H7 (cell line): ENCODE data around the gene CLSTN2. TPM values are rescaled to one million over a fixed set of nuclear protein-coding genes. Genes with fewer than 3 reads are reported as not detected.

Source experiments
- DNase-seq: peaks from one replicate; pipeline ENCODE4 v3.0.0; 2012
- H3K27me3 ChIP-seq: 2 replicates; pipeline ENCODE4 v1.6.0; 2011; ENCODE audit warnings: mild to moderate bottlenecking, low read length; ENCODE audit not compliant: control insufficient read depth, insufficient read depth
- H3K36me3 ChIP-seq: replicated peaks from 2 replicates; pipeline ENCODE4 v1.5.1; 2011; ENCODE audit warnings: low read length; ENCODE audit not compliant: control insufficient read depth, insufficient read depth
- H3K4me3 ChIP-seq: 2 replicates; pipeline ENCODE4 v1.5.1; 2011; ENCODE audit warnings: low read depth, mild to moderate bottlenecking, control low read depth, low read length, moderate library complexity; ENCODE audit not compliant: insufficient read depth
- total RNA-seq: library from RNA; depleted of rRNA; stranded (reverse); fragments of >200 nt; shearing (Covaris generic); gene quantifications from 2 replicates; pipeline ENCODE4 v1.2.3, GENCODE V29; 2014

The CLSTN2 gene
- total RNA-seq, 1 experiment from 2014 or later = 0.10 TPM

DNA sequence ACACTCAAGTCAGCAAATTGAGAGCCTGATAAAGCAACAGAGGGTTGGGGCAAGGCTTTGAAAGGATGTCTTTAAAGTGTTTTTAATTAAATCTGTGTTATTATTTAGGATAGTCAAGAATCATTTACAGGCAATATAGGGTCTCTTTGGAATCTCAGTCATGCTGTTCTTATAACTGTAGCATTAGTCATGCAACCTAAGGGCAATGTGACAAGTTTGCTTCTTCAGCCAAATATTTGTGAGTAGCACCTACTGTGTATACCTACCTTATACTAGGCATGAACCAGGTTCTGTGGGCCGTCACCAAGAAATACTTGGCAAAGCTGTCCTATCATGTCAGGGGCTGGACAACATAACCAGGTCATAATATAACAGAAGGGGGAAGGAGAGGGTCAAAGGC is 558.3 kb downstream of the CLSTN2 start:
- DNase-seq = no peak
- Histone ChIP-seq H3K27me3 (no peaks in the 10 kb centered on the region), H3K4me3 (no peak overlapping the region), H3K36me3 (no peaks in the 10 kb centered on the region)

GRCh38 chr3:140494970-140495369 is 560.0 kb downstream of the CLSTN2 start:
- no peaks in the 10 kb centered on the region for H3K27me3 ChIP-seq
- no peak for DNase-seq

GRCh38 chr3:140497331-140497730 is 562.3 kb downstream of the CLSTN2 start:
- Histone ChIP-seq H3K4me3 (no peak overlapping the region), H3K27me3 (no peaks in the 10 kb centered on the region), H3K36me3 (no peaks in the 10 kb centered on the region)
- DNase-seq = no peak

More at GRCh38 chr3:140494970-140495369, 560.0 kb downstream of the CLSTN2 start:
- Histone ChIP-seq H3K36me3 (no peaks in the 10 kb centered on the region), H3K4me3 (no peak overlapping the region)

GRCh38 chr3:140499114-140499757 is 564.3 kb downstream of the CLSTN2 start:
- no peaks in the 10 kb centered on the region for H3K36me3 ChIP-seq
- DNase-seq = no peak
- no peaks in the 10 kb centered on the region for H3K27me3 ChIP-seq
- H3K4me3 ChIP-seq = no peak overlapping the region

DNA sequence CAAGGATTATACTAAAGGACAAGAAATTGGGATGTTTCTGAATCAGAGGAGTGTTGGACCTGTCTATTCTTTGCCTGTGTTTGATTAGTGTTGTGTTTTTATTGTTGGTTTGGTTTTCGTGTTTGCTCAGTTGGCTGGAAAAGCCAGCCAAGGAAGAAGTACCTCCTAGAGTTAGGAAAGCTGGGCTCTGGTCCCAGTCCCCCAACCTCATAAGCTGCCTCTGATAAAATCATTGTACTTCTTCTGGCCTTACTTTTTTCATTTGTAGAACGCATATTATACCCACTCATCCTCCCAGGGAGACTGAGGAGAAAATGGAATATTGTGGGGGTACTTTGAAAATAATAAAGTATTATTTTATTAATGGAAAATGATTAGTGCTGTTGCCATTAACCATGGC is 565.5 kb downstream of the CLSTN2 start:
- no peak for DNase-seq
- Histone ChIP-seq H3K4me3 (no peak overlapping the region), H3K27me3 (no peaks in the 10 kb centered on the region), H3K36me3 (no peaks in the 10 kb centered on the region)

DNA sequence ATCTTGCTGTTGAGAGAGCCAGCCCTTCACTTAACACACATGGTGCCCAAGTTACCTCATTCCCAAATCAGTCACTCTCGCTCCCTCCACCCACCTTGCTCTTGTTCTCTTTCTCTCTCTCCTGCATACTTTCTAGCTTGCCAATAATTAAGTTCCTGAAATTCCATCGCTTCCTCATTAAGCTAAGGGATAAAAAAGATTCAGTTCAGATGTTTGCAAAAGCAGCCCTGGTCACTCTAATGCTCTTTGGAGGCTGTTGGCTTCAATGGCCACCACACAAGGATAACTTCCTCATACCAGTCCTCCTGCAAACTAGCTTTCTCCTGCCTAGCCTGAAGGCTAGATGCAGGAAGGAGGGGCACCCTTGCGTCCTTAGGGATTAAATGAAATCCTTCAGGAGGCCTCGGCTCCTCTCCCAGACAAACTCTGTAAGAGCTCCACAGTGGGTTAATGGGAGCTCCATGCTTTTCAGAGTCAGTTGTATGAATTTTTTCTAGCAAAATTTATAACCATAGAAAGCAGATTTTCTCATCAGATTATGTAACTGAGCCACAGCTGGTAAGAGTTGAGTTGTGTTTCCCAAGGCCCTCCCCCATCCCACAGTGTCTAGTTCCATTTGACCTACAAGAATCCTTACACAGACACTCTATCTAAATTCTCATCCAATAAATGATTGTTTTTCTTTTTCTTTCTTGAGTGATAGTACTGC is 566.2 kb downstream of the CLSTN2 start:
- Histone ChIP-seq H3K36me3 (no peaks in the 10 kb centered on the region), H3K27me3 (no peaks in the 10 kb centered on the region), H3K4me3 (no peak overlapping the region)
- no peak for DNase-seq

DNA sequence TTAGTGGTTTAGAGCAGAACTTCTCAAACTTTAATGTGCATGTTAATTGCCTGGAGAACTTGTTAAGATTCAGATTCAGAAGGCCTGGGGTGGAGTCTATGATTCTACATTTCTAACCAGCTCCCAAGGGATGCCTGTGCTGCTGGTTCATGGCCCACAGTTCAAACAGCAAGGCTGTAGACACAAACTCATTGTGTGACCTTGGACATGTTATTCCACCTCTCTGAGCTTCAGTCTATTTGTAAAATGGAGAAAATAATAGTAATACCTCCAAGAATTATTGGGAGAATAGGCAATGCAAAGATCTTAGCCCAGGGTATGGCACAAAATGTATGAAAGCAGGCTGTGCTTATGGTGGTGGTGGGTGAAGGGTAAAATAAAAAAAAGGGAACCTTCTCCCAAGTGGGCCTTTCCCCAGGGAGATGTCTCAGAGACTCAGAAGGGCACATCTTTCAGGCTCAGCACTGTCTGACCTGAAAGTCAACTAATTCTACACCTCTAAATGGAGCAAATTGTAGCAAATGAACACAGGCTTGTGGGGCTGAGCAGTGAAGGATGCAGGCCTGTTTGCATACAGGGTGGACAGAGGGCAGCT is 566.9 kb downstream of the CLSTN2 start:
- Histone ChIP-seq H3K36me3 (no peaks in the 10 kb centered on the region), H3K4me3 (no peak overlapping the region), H3K27me3 (no peaks in the 10 kb centered on the region)
- DNase-seq = no peak

GRCh38 chr3:140505213-140505612 is 570.2 kb downstream of the CLSTN2 start:
- no peak for DNase-seq

GRCh38 chr3:140505876-140506275 is 570.9 kb downstream of the CLSTN2 start:
- Histone ChIP-seq H3K4me3 (no peak overlapping the region), H3K27me3 (no peaks in the 10 kb centered on the region), H3K36me3 (no peaks in the 10 kb centered on the region)
- no peak for DNase-seq

More at GRCh38 chr3:140505213-140505612, 570.2 kb downstream of the CLSTN2 start:
- H3K36me3 ChIP-seq = no peaks in the 10 kb centered on the region
- H3K4me3 ChIP-seq = no peak overlapping the region
- H3K27me3 ChIP-seq = no peaks in the 10 kb centered on the region

- Histone ChIP-seq H3K27me3 (no peaks in the 10 kb centered on the region), H3K36me3 (no peaks in the 10 kb centered on the region), H3K4me3 (no peak overlapping the region)
- DNase-seq = no peak
Measured at GRCh38 chr3:140508550-140508949, 573.6 kb downstream of the CLSTN2 start.

DNA sequence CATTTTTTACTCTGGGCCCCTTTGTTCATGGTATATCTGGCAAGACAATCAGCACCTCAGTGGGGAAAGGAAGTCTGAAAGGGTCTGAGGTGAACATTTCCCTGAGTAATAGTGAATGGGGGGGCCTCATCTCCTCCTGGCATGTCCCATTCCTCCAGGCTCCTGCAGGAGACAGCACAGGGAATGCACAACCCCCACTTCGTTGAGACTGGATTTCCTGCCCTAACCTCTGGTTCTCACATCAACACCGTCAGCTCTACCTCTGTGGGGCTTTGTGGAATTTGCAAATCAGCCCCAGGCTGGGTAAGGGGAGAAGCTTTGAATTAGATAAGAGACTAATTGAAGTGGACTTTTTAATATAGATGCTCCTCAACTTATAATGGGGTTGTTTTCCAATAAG is 574.5 kb downstream of the CLSTN2 start:
- no peaks in the 10 kb centered on the region for H3K27me3 ChIP-seq
- no peak overlapping the region for H3K4me3 ChIP-seq
- DNase-seq = no peak
- no peaks in the 10 kb centered on the region for H3K36me3 ChIP-seq

GRCh38 chr3:140510303-140510861 is 575.4 kb downstream of the CLSTN2 start:
- Histone ChIP-seq H3K27me3 (no peaks in the 10 kb centered on the region), H3K4me3 (no peak overlapping the region), H3K36me3 (no peaks in the 10 kb centered on the region)
- DNase-seq = no peak

GRCh38 chr3:140521751-140522445 is 586.9 kb downstream of the CLSTN2 start:
- no peak for DNase-seq
- no peak overlapping the region for H3K4me3 ChIP-seq
- no peaks in the 10 kb centered on the region for H3K27me3 ChIP-seq
- H3K36me3 ChIP-seq = no peaks in the 10 kb centered on the region

- H3K27me3 ChIP-seq = no peaks in the 10 kb centered on the region
- H3K4me3 ChIP-seq = no peak overlapping the region
- H3K36me3 ChIP-seq = no peaks in the 10 kb centered on the region
- no peak for DNase-seq
Measured at GRCh38 chr3:140522653-140523380, 587.8 kb downstream of the CLSTN2 start.
